ENCODE data around the gene HDHD5. TPM values are rescaled to one million over a fixed set of nuclear protein-coding genes. Genes with fewer than 3 reads are reported as not detected.

Gene HDHD5
- total RNA-seq, 3 donors from 2014 or later (not counting 1 experiment from before 2014, with no cell fraction given) = 12.0 to 16.5 (median 13.5) TPM

GRCh38 chr22:17117400-17117799 lies 41.7 kb downstream of the HDHD5 start:
- intact Hi-C loops (cut with micrococcal nuclease) = no loop called here
- no peak for DNase-seq
- no peaks in the 10 kb centered on the region for H3K36me3 ChIP-seq (ENCODE audit: control insufficient read depth, insufficient read depth, low read length)
- no peak overlapping the region for H3K4me3 ChIP-seq (ENCODE audit: low read length)
- peaks cover 61% of the 10 kb centered on the region for H3K4me1 ChIP-seq (ENCODE audit: control insufficient read depth, insufficient read depth, low read length)
- Mint-ChIP-seq H3K36me3 (no peaks in the 10 kb centered on the region), H3K27ac (peak overlapping the region in 1 of 2 donors; percentile 81), H3K9me3 (no peaks in the 10 kb centered on the region), H3K4me3 (peak overlapping the region; percentile 78), H3K27me3 (ENCODE audit: low read depth in 2 of 2) (peaks cover 9 to 10% of the 10 kb centered on the region in 2 donors), H3K4me1 (peaks cover 48 to 62% of the 10 kb centered on the region in 2 donors)
- H3K27me3 ChIP-seq (ENCODE audit: control insufficient read depth, insufficient read depth, low read length) = peaks cover 12% of the 10 kb centered on the region
- no peak for TF ChIP-seq CTCF (IDR thresholded peaks at IDR 0.05)
- no peak overlapping the region for H3K27ac ChIP-seq (ENCODE audit: low read length)
- 48% methylated on average over 3 of the region's 3 CpGs for WGBS (ENCODE audit: insufficient coverage)
- H3K9me3 ChIP-seq (ENCODE audit: control insufficient read depth, insufficient read depth, low read length) = no peaks in the 10 kb centered on the region
- no peak for ATAC-seq

GRCh38 chr22:17116572-17117330 lies 42.3 kb downstream of the HDHD5 start:
- Histone ChIP-seq H3K27ac (ENCODE audit: low read length) (no peak overlapping the region), H3K9me3 (ENCODE audit: control insufficient read depth, insufficient read depth, low read length) (no peaks in the 10 kb centered on the region), H3K27me3 (ENCODE audit: control insufficient read depth, insufficient read depth, low read length) (peaks cover 5% of the 10 kb centered on the region), H3K36me3 (ENCODE audit: control insufficient read depth, insufficient read depth, low read length) (no peaks in the 10 kb centered on the region), H3K4me1 (ENCODE audit: control insufficient read depth, insufficient read depth, low read length) (peaks cover 60% of the 10 kb centered on the region), H3K4me3 (ENCODE audit: low read length) (no peak overlapping the region)
- Mint-ChIP-seq H3K9me3 (no peaks in the 10 kb centered on the region), H3K4me3 (peak overlapping the region; percentile 69), H3K27ac (peak overlapping the region; percentile 57 to 81), H3K27me3 (ENCODE audit: low read depth in 2 of 2) (peaks cover 3 to 5% of the 10 kb centered on the region in 2 donors), H3K36me3 (no peaks in the 10 kb centered on the region), H3K4me1 (peaks cover 44 to 59% of the 10 kb centered on the region in 2 donors)
- no peak for ATAC-seq
- 36% methylated on average over 6 of the region's 6 CpGs for WGBS (ENCODE audit: insufficient coverage)
- intact Hi-C loops (cut with micrococcal nuclease) = no loop called here
- no peak for TF ChIP-seq CTCF (IDR thresholded peaks at IDR 0.05)
- DNase-seq = no peak

GRCh38 chr22:17115945-17116565 lies 43.0 kb downstream of the HDHD5 start:
- peaks cover 54% of the 10 kb centered on the region for H3K4me1 ChIP-seq (ENCODE audit: control insufficient read depth, insufficient read depth, low read length)
- peaks cover 41 to 59% of the 10 kb centered on the region in 2 donors for H3K4me1 Mint-ChIP-seq
- no peaks in the 10 kb centered on the region for H3K27me3 ChIP-seq (ENCODE audit: control insufficient read depth, insufficient read depth, low read length)
- no peak for TF ChIP-seq CTCF (IDR thresholded peaks at IDR 0.05)
- peaks cover 2% of the 10 kb centered on the region for H3K36me3 ChIP-seq (ENCODE audit: control insufficient read depth, insufficient read depth, low read length)
- WGBS (ENCODE audit: insufficient coverage) = 0% methylated on average over 4 of the region's 5 CpGs
- H3K36me3 Mint-ChIP-seq = no peaks in the 10 kb centered on the region
- no peaks in the 10 kb centered on the region for H3K9me3 ChIP-seq (ENCODE audit: control insufficient read depth, insufficient read depth, low read length)
- intact Hi-C loops (cut with micrococcal nuclease) = no loop called here
- no peaks in the 10 kb centered on the region for H3K9me3 Mint-ChIP-seq
- no peaks in the 10 kb centered on the region for H3K27me3 Mint-ChIP-seq (ENCODE audit: low read depth in 2 of 2)
- DNase-seq = peak in 1 of 2 donors; percentile 24
- H3K4me3 Mint-ChIP-seq = peak overlapping the region; percentile 71
- peak overlapping the region; percentile 57 to 81 for H3K27ac Mint-ChIP-seq
- ATAC-seq = no peak
- no peak overlapping the region for H3K27ac ChIP-seq (ENCODE audit: low read length)
- no peak overlapping the region for H3K4me3 ChIP-seq (ENCODE audit: low read length)

All from natural killer cell (primary cell).